ENCODE measurements around the gene CR1L.

DNA sequence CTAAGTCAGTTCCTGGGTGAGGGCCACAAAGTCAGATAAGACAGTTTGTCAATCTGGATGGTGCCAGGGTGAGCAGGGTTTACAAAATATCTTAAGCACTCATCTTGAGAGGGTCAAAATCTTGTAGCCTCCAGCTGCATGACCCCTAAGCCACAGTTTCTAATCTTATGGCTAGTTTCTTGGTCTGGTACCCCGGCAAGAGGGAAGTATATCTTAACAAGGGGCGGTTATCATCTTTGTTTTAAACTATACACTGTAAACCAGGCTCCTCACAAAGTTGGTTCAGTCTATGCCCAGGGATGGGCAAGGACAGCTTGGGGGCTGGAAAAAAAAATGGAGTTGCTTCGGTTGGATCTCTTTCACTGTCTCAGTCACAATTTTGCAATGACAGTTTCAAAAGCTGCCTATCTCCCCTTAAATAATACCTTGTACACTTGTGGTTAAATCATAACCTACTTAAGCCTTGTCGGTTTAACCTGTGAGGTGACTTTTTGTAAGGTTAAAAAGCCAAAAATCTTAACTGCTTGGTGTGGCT lies 99.1 kb downstream of the CR1L start:
- no peak for TF ChIP-seq POLR2A (IDR thresholded peaks at IDR 0.05; ENCODE audit: low read depth, low read length)
- TF ChIP-seq TAF1 (IDR thresholded peaks at IDR 0.05; ENCODE audit: low read depth, low read length), result no peak
- no peak for TF ChIP-seq POLR2AphosphoS5 (IDR thresholded peaks at IDR 0.05; ENCODE audit: low read depth, low read length)
- TF ChIP-seq PAX5 (IDR thresholded peaks at IDR 0.05; ENCODE audit: insufficient read depth, low read length, severe bottlenecking), result no peak
- TF ChIP-seq SPI1 (IDR thresholded peaks at IDR 0.05; ENCODE audit: low read depth, low read length), result no peak

Measured in GM12891 (cell line).